ENCODE measurements around the gene RAD51B. TPM values are rescaled to one million over a fixed set of nuclear protein-coding genes. Genes with fewer than 3 reads are reported as not detected.

RAD51B gene
- total and polyA plus RNA-seq, 9 of the 15 experiments (the other 6 are each of a cell fraction or from before 2014, with no cell fraction given), result 8.5 to 17.3 (median 11.3) TPM

DNA sequence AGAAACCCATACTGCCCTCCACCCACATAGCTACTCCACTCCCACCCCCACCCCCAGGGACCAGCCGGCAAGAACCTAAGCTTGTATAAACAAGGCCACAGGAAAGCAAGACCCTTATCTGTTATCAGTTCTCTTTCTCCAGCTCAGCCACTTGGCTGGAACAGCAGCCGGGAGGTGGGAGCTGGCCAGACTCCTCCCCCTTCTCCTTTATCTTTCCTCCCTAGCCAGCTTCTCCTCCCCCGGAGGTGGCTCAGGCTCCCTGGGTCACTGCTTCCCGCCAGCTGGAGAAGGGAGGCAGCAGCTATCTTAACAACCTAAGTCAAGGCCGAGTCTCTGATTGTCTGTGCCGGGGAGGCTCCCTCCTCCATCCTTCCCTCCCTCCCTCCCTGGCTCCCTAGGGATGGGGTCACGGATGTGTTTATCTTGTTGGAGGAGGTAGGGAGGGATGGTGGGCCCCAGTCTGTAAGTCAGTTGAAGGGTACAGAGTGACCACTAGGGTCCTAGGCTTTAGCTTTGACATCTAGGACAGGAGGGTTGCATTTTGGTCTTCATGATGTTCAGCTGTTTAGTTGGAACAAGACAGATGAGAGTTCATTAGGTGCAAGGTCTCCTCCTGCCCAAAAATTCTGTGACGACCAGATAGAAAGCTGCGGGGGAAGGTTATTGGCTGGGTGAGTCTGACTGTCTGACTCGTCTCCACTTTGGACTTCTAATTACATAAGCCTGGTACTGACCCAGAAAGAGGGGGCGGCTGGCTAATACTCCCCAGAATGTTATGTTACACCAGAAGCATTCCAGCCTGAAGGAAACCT, 943.6 kb downstream of the RAD51B start (continued):
- TF ChIP-seq MTA2 (IDR thresholded peaks at IDR 0.05; ENCODE audit: low read depth), result peak; percentile 56; the same call in 1 of the 2 replicates
- TF ChIP-seq GABPA (tag; conservative IDR thresholded peaks at IDR 0.05; ENCODE audit: low read depth), result peak; percentile 31; the same call in 1 of the 2 replicates
- TF ChIP-seq RAD21 (CRISPR knock-in tag; conservative IDR thresholded peaks at IDR 0.05 in 1 of 2, IDR thresholded peaks at IDR 0.05 in 1 of 2), result peak in 1 of 2 experiments; percentile 26; a peak in 1 of 4 replicates
- TF ChIP-seq, protein P1, sequence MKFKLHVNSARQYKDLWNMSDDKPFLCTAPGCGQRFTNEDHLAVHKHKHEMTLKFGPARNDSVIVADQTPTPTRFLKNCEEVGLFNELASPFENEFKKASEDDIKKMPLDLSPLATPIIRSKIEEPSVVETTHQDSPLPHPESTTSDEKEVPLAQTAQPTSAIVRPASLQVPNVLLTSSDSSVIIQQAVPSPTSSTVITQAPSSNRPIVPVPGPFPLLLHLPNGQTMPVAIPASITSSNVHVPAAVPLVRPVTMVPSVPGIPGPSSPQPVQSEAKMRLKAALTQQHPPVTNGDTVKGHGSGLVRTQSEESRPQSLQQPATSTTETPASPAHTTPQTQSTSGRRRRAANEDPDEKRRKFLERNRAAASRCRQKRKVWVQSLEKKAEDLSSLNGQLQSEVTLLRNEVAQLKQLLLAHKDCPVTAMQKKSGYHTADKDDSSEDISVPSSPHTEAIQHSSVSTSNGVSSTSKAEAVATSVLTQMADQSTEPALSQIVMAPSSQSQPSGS (CRISPR knock-in tag; IDR thresholded peaks at IDR 0.05), result no peak
- 0 out of 2 replicates have a peak, but pooled peaks have one; percentile 38 for TF ChIP-seq EP400 (IDR thresholded peaks at IDR 0.05)
- TF ChIP-seq POLR3A (IDR thresholded peaks at IDR 0.05; ENCODE audit: borderline replicate concordance, extremely low read depth, insufficient read depth, insufficient read length), result no peak
- TF ChIP-seq EGR1 (conservative IDR thresholded peaks at IDR 0.05), result peak; percentile 92
- TF ChIP-seq CBFA2T3 (IDR thresholded peaks at IDR 0.05), result peak; percentile 95
- TF ChIP-seq, protein P2, sequence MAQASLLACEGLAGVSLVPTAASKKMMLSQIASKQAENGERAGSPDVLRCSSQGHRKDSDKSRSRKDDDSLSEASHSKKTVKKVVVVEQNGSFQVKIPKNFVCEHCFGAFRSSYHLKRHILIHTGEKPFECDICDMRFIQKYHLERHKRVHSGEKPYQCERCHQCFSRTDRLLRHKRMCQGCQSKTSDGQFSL (CRISPR knock-in tag; IDR thresholded peaks at IDR 0.05), result no peak
- TF ChIP-seq, protein P2 (tag; IDR thresholded peaks at IDR 0.05), result no peak
- TF ChIP-seq BHLHE40 (IDR thresholded peaks at IDR 0.05; ENCODE audit: low read length), result peak; percentile 37; the same call in 1 of the 2 replicates
- peak; percentile 91 for TF ChIP-seq FOXK2 (conservative IDR thresholded peaks at IDR 0.05 in 1 of 2, IDR thresholded peaks at IDR 0.05 in 1 of 2; ENCODE audit: low read depth in 2 of 2)
- TF ChIP-seq TEAD4 (IDR thresholded peaks at IDR 0.05; ENCODE audit: low read length), result peak; percentile 80
- no peak for TF ChIP-seq TEAD4 (CRISPR knock-in tag; IDR thresholded peaks at IDR 0.05; ENCODE audit: borderline replicate concordance)
- TF ChIP-seq KLF1 (tag; IDR thresholded peaks at IDR 0.05), result no peak
- TF ChIP-seq, protein P3, sequence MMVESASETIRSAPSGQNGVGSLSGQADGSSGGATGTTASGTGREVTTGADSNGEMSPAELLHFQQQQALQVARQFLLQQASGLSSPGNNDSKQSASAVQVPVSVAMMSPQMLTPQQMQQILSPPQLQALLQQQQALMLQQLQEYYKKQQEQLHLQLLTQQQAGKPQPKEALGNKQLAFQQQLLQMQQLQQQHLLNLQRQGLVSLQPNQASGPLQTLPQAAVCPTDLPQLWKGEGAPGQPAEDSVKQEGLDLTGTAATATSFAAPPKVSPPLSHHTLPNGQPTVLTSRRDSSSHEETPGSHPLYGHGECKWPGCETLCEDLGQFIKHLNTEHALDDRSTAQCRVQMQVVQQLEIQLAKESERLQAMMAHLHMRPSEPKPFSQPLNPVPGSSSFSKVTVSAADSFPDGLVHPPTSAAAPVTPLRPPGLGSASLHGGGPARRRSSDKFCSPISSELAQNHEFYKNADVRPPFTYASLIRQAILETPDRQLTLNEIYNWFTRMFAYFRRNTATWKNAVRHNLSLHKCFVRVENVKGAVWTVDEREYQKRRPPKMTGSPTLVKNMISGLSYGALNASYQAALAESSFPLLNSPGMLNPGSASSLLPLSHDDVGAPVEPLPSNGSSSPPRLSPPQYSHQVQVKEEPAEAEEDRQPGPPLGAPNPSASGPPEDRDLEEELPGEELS (CRISPR knock-in tag; IDR thresholded peaks at IDR 0.05; ENCODE audit: borderline replicate concordance), result no peak
- TF ChIP-seq, protein P4, sequence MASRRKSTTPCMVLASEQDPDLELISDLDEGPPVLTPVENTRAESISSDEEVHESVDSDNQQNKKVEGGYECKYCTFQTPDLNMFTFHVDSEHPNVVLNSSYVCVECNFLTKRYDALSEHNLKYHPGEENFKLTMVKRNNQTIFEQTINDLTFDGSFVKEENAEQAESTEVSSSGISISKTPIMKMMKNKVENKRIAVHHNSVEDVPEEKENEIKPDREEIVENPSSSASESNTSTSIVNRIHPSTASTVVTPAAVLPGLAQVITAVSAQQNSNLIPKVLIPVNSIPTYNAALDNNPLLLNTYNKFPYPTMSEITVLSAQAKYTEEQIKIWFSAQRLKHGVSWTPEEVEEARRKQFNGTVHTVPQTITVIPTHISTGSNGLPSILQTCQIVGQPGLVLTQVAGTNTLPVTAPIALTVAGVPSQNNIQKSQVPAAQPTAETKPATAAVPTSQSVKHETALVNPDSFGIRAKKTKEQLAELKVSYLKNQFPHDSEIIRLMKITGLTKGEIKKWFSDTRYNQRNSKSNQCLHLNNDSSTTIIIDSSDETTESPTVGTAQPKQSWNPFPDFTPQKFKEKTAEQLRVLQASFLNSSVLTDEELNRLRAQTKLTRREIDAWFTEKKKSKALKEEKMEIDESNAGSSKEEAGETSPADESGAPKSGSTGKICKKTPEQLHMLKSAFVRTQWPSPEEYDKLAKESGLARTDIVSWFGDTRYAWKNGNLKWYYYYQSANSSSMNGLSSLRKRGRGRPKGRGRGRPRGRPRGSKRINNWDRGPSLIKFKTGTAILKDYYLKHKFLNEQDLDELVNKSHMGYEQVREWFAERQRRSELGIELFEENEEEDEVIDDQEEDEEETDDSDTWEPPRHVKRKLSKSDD (conservative IDR thresholded peaks at IDR 0.05; ENCODE audit: low read length), result no peak
- no peak for TF ChIP-seq ZFX (CRISPR knock-in tag; IDR thresholded peaks at IDR 0.05)

Data from K562 (cell line).